DMS114 treated with DMSO at 0.1 percent for 48 hours (cell line): ENCODE measurements around the gene ANKRD30A.
"Not testable (repeated sequence)": the region's sequence is repeated elsewhere in the genome, so short reads cannot be mapped to it uniquely, and the experiment has no call there.

Experiments
- DNase-seq: peaks from one replicate; lab custom pipeline; 2025; ENCODE audit not compliant: unreplicated experiment; lab: John Stamatoyannopoulos, UW

ANKRD30A gene, protein sequence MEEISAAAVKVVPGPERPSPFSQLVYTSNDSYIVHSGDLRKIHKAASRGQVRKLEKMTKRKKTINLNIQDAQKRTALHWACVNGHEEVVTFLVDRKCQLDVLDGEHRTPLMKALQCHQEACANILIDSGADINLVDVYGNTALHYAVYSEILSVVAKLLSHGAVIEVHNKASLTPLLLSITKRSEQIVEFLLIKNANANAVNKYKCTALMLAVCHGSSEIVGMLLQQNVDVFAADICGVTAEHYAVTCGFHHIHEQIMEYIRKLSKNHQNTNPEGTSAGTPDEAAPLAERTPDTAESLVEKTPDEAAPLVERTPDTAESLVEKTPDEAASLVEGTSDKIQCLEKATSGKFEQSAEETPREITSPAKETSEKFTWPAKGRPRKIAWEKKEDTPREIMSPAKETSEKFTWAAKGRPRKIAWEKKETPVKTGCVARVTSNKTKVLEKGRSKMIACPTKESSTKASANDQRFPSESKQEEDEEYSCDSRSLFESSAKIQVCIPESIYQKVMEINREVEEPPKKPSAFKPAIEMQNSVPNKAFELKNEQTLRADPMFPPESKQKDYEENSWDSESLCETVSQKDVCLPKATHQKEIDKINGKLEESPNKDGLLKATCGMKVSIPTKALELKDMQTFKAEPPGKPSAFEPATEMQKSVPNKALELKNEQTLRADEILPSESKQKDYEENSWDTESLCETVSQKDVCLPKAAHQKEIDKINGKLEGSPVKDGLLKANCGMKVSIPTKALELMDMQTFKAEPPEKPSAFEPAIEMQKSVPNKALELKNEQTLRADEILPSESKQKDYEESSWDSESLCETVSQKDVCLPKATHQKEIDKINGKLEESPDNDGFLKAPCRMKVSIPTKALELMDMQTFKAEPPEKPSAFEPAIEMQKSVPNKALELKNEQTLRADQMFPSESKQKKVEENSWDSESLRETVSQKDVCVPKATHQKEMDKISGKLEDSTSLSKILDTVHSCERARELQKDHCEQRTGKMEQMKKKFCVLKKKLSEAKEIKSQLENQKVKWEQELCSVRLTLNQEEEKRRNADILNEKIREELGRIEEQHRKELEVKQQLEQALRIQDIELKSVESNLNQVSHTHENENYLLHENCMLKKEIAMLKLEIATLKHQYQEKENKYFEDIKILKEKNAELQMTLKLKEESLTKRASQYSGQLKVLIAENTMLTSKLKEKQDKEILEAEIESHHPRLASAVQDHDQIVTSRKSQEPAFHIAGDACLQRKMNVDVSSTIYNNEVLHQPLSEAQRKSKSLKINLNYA (N-terminal part only)

DNA sequence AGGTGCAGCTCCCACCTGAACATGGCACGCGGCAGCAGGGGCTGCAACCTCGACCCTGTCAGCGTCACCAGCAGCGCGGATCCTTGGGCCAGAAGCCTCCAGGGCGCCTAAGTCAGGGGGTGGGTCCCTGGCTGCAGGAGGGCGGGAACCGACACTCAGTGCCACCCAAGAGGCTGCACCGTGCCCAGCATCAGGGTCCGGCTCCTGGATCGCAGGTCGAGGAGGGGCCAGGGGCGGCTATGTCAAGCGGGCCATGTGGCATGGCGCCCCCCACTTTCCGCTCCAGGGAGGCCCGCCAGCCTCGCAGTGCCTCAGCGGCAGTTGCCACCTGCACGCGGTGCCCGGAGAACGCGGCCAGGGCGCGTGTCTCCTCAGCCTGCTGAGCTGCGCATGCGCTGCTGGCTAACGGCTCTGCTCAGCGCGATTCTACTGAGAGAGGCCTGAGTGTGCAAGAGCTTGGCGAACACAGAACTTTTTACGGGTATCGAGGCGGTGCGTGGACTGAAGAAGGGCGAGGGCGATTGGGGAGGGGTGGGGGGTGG is at the start of gene ANKRD30A:
Gene ANKRD30A (plus strand): TSS at position 408 of the 542 bp plus-strand sequence. CDS start 190 bp downstream, outside the sequence.
- no peak for DNase-seq

DNA sequence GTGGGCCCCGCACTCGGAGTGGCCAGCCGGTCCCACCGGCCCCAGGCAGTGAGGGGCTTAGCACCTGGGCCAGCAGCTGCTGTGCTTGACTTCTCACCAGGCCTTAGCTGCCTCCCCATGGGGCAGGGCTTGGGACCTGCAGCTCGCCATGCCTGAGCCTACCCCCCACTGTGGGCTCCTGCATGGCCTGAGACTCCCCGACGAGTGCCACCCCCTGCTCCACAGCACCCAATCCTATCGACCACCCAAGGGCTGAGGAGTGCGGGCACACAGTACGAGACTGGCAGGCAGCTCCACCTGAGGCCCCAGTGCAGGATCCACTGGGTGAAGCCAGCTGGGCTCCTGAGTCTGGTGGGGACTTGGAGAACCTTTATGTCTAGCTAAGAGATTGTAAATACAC is 49.3 kb upstream of the ANKRD30A start:
- not testable (repeated sequence) for DNase-seq

DNA sequence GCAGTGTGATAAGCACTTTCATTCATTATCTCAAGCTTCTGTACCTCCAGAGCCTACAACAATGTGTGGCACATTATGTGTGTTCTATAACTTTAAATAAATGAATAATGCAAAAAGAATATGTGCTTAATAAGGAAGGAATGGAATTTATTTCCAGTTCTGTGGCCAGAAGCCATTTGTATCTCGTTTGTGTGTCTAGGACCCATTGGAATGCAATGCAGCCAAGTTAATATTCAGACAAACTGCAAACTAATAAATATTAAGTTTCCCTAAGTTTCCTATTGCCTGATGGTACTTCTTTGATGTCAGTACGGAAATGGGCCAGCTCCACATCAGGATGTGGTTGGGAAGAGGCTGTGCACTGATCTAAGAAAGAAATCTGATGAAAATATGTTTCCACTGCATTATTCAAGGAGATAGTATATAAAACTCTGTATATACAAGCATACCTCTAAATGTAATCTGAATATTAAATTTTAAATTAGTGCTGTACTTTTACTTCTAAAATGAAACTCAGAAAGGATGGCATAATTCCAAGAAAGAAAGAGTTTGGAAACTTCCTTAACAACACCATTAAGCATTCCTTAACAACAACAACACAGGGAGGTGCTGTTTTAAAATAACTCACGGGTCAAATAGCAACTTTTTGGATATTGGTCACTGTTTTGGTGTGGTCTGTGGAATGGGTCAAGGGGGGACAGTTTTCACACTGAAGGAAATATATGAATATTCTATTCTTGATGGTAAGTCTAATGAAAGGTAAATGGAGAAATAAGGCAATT is 29.4 kb upstream of the ANKRD30A start:
- DNase-seq: no peak

DNA sequence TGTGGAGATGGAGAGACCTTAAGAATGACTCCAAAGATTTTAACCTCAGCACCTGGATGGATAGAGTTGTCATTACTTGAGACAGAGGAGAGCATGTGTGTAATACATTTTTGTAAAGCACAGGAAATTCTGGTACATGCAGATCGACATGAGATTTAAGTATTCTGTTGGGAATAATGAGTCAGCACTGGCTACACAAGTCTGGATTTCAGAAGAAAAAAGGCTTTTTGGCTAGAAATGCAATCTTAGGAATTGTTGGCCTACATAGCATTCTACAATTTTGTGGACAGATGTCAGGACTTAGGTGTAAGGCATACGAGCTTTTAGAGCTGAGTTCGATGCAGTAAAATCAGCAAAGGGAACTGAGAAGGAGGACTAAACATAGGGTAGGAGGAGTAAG is 24.1 kb upstream of the ANKRD30A start:
- no peak for DNase-seq

DNA sequence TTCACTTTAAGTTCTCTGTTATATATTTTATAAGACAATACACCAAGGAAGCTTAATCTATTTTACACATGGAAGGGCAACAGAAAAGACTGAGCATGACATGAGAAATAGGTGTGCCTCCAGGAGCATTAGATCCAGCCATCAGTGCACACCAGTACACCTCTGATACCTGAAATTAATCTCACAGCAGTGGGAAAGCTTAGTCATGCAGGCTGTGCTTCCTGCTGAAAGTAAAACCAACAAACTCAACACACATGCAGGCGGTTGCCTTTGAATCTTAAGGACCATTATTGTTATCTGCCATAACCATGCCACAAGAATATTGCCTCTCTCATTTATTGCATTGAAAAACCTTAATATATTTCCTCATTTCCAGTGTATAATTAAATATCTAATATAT is 16.4 kb upstream of the ANKRD30A start:
- DNase-seq: no peak

DNA sequence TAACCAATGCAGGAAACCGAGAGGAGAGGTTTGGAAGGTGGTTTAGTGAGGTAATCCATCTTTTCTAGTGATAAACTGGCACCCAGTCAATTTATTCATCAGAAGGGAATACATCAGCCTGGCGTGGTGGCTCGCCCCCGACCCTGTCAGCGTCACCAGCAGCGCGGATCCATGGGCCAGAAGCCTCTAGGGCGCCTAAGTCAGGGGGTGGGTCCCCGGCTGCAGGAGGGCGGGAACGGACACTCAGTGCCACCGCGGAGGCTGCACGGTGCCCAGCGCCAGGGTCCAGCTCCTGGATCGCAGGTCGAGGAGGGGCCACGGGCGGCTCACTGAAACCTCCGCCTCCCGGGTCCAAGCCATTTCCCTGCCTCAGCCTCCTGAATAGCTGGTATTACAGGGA is 866 bp upstream of the ANKRD30A start:
- no peak for DNase-seq

DNA sequence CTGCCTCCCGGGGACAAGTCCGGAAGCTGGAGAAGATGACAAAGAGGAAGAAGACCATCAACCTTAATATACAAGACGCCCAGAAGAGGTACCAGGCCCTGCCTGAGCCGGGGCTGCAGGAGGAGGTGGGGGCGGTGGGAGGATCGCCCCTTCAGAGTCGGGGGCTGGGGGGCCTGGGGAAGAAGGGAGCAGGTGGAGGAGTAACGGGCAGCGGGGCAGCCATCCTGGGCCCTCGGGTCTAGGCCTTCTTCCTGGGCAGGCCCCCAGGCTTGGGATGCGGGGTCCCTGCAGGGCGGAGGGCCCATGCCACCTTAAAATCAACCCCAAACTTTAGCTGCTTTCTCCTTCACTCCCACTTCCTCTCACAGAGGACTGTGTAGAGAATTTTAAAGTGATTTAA is 523 bp downstream of the ANKRD30A start:
- DNase-seq: no peak

DNA sequence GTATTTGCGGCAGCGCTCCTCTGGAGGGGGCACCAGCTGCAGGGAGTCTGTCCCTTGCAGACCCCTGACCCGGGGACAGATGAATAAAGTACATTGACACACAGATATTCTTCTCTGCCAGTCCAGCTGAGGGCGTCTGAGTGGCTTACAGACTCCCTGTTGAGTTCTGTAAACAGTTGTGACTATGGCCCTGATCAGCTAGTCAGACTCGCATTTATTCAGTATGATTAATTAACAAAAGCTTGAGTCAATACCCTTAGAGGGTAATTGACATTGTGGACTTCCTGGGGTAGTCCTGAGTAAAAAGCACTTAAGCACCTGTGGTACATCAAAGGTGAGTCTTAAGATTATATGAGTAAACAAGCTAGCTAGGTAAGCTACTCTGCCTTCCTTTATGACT is 21.0 kb downstream of the ANKRD30A start:
- no peak for DNase-seq

DNA sequence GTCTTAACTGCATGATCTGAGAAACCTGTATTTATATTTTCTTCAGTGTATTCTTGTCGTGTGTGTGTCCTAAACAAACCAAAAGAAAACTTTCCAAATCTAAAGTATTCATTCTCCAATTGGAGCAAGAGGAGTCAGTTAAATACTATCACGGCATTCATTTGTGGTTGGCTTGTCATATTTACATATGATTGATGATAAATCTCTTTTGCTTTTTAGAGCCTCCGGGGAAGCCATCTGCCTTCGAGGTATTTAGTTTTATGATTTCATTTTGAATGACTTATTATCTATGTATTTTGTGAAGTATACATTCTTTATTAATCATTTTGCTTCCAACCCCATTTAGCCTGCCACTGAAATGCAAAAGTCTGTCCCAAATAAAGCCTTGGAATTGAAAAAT is 37.0 kb downstream of the ANKRD30A start:
- not testable (repeated sequence) for DNase-seq

DNA sequence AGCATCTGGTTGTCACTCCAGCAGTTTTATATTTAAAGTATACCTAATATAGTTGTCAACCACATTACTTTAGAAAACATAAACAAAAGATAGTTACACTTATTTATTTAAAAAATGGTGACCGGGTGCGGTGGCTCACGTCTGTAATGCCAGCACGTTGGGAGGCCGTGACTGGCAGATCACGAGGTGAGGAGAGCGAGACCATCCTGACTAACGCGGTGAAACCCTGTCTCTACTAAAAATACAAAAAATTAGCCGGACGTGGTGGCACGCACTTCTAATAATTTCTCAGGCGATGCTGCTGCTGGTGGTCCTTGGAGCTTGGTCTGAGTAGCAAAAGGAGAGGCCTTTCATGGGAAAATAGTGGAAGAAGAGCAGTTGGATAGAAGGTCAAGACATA is 46.5 kb downstream of the ANKRD30A start:
- not testable (repeated sequence) for DNase-seq

DNA sequence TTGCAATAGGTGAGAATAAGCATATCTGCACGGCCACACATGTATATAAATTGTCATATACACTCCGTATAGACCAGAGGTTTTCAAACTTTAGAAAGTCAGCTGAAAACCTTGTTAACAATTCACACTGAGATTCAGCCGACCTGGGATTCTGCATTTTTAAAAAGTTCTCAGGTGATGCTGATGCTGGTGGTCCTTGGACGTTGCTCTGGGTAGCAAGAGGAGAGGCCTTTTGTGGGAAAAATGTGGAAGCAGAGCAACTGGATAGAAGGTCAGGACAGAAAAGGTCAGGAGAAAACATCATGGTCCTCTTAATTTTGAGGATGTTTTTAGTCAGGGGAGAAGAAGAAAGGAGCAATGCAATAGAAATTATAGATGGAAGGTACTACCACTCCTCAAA is 52.9 kb downstream of the ANKRD30A start:
- not testable (repeated sequence) for DNase-seq

DNA sequence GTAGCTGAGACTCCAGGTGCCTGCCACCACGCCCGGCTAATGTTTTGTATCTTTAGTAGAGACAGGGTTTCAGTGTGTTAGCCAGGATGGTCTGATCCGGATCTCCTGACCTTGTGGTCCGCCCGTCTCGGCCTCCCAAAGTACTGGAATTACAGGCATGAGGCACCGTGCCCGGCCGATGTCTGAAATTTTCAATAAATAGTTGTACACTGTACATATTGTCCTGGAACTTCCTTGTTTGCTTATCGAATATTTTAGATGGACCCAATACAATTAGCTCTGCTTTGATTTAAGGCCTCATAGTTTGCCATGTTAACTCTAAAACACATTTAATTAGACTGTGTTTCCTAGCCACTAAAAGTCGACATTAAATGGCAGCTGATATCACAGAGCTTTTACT is 57.3 kb downstream of the ANKRD30A start:
- DNase-seq: not testable (repeated sequence)

DNA sequence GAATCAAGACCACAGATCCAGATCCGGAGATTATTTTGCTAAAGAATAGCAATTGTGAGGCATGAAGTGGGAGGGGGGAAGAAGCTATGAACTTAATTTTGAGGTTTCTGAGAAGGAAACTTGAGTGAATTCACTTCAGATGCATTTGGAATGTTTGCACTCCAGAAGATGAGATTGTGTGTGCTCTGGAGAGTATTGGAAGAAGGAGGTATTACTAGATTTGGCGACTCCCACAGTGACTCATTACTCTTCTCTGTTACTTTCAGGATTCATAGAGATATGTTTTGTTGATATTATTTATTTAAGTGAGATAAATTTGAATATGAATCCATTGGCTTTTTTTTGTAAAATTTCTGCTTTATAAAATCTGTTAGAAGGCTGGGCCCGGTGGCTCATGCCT is 80.7 kb downstream of the ANKRD30A start:
- no peak for DNase-seq

DNA sequence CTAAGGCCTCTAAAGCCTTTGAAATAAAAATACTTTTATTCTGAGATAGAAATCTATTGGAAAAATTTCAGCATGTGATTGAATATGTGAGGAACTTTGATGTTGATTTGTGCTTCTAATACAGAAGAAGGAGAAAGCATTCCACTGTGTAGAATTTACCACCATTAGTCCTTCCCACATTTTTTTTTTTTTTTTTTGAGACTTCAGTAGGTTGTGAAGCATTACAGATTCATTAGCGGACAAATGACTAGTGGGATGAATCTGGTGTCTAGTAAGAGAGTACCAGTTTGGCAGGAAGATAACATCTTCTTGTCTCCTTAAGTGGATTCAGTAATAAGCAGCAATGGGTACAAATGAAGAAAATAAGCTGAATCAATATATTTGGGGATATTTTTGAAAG is 95.5 kb downstream of the ANKRD30A start:
- DNase-seq: no peak

DNA sequence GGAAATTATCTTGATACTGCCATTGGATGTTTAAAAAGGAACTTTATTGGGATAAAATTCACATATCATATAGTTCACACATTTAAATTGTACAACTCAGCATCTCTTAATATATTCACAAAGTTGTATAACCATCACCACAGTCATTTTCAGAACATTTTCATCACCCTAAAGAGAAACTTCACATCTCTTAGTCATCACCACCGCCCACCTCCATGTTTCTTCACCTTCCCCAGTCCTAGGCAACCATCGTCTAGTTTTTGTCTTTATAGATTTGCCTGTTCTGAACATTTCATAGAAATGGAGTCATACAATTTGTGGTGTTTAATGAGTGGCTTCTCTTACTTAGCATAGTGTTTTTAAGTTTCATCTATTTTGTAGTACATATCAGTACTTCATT is 96.6 kb downstream of the ANKRD30A start:
- DNase-seq: no peak

DNA sequence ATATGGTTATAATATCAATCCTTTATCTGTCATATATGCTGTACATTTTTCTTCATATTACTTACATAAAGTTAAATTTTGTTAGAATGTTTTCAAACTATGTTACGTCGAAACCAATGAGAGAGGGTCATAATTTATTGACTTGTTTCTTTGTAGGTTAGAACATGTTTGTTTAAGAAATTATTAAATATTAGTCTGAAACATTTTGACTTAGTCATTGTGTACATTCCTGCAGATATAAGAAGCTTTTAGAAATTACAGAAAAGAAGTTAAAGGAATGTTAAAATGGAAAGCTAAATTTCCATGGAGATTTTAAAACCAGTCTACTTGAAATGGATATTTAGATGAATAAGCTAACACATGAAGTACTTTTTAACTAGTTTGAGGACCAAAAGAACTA is 99.8 kb downstream of the ANKRD30A start:
- DNase-seq: no peak

DNA sequence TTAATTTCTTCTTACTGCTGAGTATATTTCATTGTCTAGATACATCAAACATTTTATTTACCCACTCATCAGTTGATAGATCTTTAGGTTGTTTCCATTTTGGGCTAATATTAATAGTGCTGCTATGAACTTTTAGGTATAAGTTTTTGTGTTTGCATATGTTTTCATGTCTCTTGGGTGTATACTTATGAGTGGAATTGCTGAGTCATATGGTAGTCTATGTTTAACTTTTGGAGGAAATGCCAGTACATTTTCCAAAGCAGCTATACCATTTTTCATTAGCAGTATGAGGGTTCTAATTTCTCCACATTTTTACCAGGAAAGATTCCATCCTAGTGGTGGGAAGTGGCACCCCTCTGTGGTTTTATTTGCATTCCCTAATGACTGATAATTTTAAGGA is 101.1 kb downstream of the ANKRD30A start:
- DNase-seq: no peak

DNA sequence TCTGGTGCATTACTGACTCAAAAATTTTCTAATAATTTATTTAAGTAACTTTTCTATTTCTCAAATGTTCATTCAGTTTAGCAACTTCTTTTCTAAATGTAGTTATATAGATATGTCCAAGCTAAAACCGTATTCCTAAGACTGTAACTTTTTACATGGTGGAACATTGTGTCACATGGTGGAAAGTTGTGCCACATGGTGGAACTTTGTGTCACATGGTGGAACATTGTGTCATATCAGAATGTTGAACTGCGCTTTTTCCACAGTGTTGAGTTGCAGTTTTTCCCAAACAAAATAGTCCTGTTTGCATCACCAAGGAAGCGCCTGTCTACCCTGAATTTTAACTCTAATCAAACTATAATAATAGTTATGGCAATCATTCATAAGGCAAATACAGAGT is 109.3 kb downstream of the ANKRD30A start:
- no peak for DNase-seq

DNA sequence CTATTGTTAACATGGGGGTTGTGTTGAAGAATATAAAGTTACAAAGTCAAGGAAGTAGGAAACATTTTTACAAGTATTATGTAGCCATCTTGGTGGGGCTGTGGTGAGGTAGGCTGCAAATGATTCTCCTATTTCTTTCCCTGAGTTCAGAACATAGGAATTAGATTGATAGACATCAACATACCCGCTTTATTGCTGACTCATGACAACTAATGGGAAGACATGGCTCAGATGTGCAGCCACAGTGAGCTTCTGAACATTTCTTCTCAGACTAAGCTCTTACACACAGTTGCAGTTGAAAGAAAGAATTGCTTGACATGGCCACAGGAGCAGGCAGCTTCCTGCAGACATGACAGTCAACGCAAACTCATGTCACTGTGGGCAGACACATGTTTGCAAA is 110.7 kb downstream of the ANKRD30A start:
- no peak for DNase-seq

DNA sequence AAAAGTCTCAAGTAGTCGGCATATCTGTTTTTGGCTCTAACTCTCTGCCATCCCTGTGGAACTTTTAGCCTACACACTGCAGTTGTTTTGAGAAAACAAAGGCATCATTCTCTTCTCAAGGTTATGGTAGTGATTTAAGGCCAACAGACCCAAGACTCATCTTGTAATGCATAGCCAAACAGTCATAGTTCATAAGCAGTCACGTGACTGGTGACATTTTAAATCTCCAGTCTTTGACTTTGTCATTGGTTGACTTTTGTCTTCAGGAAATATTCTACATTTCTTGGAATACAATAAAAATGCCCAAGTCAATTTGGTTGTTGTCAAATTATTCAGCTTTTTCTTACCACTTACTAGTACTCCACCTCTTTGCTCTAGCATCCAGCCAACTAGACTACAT is 114.8 kb downstream of the ANKRD30A start:
- DNase-seq: no peak
